Fibroblast of skin of scalp (primary cell): ENCODE results near the gene RAD51B.

Source experiments
- DNase-seq: peaks from one replicate; pipeline ENCODE4 v3.0.0-alpha.2; 2013

RAD51B gene

GRCh38 chr14:68181519-68182326 is 362.1 kb downstream of the RAD51B start:
- DNase-seq, result peak; percentile 47

- DNase-seq, result no peak
Observed at GRCh38 chr14:68182492-68182891, 362.9 kb downstream of the RAD51B start.

DNA sequence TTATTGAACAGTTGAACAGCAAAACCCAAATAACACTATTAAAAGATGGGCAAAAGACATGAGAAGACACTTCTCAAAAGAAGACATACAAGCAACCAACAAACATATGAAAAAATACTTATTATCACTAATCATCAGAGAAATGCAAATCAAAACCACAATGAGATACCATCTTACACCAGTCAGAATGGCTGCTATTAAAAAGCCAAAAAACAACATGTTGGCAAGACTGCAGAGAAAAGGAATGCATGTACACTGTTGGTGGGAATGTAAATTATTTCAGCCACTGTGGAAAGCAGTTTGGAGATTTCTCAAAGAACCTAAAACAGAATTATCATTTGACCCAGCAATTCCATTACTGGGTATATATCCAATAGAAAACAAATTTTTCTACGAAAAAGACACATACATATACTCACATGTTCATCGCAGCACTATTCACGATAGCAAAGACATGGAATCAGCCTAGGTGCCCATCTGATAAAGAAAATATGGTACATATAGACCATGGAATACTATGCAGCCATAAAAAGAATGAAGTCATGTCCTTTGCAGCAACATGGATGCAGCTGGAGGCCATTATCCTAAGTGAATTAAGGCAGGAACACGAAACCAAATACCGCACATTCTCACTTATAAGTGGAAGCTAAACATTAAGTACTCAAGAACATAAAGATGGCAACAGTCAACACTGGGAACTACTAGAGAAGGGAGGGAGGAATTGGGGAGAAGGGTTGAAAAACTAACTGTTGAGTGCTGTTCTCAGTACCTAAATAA is 367.1 kb downstream of the RAD51B start:
- peak; percentile 88 for DNase-seq

GRCh38 chr14:68188174-68188573 is 368.6 kb downstream of the RAD51B start:
- DNase-seq, result no peak

DNA sequence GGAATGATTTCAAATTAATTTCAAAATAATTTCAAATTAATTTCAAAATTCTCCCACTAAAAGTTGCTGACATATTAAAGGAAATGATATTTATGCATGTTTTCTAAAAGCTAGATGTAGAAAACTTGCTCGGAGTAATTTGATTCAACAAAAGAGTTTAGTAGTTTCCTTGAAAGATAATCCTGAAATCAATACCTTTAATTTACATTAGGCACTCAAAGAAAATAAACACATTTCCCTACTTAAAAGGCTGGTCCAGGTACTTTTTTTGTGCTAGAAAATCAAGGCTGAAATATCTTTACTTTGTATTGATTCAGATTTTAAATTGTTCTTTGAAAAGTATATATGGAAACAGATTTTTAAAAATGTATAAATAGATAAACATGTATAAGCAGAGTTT is 370.5 kb downstream of the RAD51B start:
- no peak for DNase-seq

DNA sequence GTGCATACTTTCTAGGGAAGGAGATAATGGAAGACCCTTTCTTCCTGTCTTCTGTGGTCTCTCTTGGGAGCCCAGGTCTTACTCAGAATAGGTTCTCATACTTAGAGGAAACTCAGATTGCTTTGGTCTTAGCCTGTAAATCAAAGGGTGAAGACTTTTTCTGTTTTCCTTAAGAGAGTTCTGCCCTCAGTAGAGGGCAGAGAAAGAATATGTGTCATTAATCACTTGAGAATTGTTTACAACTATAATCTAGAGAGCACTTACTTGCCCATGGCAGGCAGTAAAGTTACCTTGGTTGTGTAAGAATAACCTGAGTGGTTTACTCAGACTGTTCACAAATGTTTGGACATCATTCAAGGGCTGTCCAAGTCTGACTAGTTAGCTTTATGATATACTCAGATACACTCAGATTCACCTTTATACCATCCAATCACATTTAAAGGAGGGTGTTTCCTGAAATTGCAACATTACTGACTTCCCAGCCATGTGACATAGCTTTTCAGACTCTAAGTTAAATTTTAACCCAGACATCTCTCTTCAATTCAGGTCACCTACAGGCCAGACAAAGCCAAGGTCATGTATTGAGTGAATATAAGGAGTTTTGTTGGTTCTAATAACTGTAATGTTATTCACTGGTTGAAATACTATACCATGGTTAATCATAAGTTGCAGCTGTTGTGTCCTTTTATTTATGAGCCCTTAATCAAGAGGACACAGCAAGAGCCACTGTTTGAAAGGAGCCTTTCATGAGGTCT is 372.2 kb downstream of the RAD51B start:
- no peak for DNase-seq

DNA sequence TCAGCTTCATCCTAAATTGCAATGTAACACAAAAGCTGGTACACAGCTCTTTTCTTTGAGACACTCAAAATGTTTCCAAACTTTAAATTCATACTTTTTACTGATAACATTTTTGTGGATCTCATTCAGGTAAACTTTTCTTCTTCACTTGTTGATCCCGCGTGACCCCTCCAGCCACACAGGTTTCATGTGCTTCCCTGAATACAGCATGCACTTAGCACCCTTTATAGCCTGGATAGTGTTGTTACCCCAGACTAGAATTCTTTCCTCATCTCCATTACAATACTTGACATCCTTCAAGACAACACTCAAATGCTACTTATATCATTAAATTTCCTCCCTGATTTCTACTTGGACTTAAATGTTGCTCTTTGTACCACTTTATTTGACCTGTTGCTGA is 373.4 kb downstream of the RAD51B start:
- no peak for DNase-seq

DNA sequence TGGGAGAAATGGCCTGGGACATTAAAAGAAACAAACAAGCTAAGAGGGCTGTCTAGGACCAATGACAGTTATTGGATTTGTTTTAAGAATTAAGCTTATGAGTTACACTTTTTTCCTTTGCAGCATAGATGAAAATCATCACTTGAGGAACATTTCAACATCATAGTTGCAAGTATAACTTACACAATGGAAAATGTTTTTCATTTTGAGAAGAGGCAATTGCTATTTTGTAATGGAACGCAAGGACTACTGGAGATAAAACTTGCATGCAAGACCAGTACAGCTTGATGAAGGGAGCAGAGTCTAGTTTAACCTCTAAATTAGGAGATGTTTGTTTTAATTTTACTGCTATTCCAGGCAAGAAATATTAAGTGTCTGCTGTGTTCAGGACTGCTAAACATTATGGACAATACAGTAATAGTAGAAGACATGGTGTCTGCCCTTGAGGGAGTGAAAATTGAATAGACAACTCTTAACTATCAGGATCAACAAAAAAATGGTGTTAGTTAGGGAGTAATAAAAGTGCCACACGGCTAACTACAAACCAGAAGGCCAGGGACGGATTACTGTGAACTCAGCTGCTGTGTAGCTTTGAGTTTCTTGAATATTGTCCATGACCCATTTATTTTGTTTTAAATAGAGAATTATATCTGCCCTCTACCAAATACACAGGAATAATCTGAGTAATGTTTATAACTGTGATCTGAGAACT is 374.5 kb downstream of the RAD51B start:
- DNase-seq, result no peak

GRCh38 chr14:68195126-68195525 is 375.5 kb downstream of the RAD51B start:
- DNase-seq, result no peak

GRCh38 chr14:68198713-68199495 is 379.3 kb downstream of the RAD51B start:
- no peak for DNase-seq

DNA sequence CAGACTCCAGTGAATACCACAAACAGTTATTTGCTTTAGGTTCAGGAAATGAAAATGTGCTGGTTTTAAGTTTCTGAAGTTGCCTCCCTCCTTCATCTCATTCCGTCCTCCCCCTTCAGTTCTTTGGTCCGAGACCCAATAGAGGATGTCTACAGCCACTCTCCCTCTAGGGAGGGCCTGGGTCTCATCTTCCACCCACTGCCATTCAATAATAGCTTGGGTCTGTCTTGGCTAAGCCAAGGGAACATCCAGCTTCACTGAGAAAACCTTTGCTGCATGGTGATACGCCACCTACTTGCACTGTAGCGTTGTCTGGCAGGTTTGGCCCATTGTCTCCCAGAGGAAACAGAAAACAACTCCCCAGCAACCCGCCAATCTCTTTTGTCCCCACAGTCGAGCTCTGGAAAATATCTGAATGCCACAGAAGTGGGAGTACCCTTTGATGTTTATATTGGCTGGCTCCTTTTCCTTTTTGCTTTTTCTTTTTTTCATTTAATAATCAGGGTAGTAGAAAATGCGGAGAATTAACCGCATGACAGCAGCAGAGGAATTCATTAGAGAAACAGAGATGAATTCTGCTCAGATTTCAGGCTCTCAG is 380.1 kb downstream of the RAD51B start:
- DNase-seq, result peak; percentile 71

GRCh38 chr14:68203871-68204270 is 384.3 kb downstream of the RAD51B start:
- DNase-seq, result no peak

DNA sequence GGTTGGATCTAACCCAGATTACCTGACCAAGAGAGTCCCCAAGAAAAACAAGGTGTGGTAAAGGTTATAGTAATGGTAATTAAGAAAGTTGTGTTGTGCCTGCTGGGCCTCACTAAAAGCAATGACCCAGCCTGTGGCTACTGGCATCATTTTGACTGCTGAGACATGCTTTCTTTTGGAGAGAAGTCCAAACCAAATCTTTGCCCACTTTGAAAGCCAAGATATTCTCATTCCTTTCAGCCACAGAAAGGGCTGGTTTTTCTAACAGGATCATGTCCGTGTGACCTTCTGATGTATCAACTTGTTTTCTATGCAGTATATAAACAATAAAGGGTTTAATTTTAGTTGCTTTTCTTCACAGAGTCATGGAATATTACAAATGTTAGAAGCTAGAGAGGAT is 388.6 kb downstream of the RAD51B start:
- no peak for DNase-seq

DNA sequence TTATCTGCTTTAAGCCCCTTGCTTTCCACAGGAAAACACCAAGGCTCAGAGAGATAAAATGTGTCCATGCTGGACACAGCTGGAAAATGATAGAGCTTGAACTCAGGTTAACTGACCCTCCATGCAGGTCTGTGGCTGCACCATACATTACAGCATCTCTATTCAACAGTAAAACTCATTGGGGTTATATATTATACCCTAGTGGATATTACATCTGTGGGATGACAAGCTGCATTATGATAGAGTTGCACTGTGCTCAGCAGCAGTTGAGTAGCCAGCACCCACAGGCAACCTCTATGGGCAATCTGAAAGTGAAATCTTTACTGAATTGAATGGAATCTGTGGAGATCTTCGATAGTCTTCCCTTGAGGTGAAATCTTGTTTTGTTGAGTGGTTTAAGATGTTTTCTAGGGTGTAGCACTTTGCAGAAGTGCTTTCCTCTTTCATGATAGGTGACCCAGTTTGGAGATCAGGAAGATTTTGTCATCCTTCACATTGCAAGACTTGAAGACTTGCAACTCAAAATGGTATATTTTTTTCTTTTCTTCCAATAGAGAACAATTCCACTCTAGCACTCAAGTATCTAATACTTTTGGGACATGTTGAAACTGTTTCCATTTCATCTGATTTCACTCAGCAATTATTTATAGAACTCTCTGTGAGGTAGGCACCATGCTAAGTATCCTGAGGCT is 389.2 kb downstream of the RAD51B start:
- DNase-seq, result no peak

GRCh38 chr14:68210729-68211299 is 391.2 kb downstream of the RAD51B start:
- DNase-seq, result peak; percentile 88

DNA sequence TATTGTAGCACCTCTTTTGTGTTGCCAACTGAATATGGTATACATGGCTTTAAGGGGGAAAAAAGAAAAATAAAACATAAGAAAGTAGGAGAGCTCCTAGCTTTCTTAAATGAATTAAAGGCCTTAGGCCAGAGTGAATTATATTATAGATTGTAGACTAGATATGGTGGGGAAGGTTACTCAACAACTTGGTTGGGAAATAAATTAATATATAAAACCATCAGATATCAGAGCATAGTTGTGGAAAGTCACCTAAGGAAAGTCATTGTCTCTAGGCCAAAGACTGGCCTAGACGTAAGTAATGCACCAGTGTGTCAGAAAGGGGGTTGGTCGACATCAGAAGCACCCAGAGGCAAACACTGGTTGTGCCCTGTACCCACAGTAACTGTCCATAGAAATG is 391.8 kb downstream of the RAD51B start:
- no peak for DNase-seq

DNA sequence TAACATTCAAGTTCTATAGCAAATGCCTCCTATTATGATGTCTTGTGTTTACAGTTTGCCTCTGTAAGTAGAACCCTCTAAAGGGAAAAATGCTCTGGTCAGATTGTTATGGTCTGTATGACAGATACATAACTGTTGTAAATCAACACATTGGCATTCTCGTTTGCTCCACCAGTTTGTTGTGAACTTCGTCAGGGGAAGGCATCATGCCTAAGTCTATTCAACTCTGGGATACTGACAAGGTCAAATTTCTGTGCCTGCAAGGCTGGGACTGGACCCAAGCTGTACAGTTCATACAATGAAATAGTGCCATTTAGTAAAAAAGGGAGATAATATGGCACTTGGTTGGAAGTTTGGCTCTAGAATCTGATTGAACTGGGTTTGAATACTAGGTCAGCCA is 392.3 kb downstream of the RAD51B start:
- no peak for DNase-seq

DNA sequence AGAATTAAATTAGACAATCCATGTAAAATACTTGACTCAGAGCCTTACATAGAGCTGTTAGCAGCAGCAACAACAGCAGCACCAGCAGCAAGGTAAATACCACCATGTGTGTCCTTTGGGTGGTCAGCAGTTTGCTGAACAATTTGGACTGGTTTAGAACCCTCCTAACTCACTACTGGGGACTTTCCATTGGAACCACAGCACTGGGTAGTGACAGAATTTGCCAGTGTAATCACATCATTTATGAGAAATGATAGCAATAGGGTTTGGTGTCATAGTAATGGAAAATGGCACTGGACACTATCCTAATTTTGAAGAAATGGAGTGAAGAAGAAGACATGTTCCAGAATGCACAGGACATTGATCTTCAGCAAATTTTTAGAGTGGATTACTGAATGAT is 392.8 kb downstream of the RAD51B start:
- no peak for DNase-seq

DNA sequence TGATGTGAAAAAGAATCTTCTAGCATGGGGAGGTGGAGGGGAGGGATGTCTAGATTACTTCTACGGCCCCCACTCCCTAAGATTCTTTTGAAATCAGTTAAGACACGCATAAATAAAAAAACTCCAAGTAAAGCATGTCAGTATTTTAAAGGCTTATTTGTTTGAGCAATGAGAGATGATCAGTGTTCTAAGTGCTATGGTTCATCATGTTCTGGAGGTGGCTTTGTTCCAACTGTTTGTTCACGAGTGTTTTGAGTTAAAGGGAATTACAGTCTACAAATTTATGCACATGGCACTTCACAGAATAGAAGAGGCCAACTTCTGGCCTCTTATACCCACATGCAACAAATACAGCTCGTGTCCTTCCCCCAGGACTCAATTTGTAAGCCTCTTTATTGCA is 394.9 kb downstream of the RAD51B start:
- DNase-seq, result no peak

DNA sequence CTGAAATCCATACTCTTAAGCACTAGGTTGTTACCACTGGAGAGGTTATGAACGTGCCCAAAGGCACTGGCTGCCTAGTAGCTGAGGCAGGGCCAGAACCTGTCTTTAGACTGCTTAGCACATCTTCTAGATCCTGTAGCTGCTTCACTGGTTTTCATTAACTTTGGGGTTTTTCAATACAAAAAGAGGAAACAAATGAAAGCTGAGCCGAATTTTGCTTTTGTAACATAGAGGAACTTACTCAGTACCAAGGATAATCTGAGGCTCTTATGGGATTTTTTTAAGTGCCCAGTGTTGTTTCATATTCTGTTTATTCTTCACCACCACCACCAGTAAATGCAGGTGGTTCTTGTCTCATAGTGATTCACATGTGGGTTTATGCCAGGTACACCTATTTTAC is 396.1 kb downstream of the RAD51B start:
- no peak for DNase-seq
